A673 (cell line): ENCODE results near the gene STARD3.

ENCODE experiments used
- CTCF ChIP-seq: fragments of 300-800, 200-600 bp; sonication (generic); conservative IDR thresholded peaks from 2 replicates; pipeline ENCODE4 v1.5.1; 2017; ENCODE audit warnings: low read depth, mild to moderate bottlenecking, antibody characterized with exemption, low read length, moderate library complexity, mixed read lengths
- EZH2 ChIP-seq: fragments of 200-600 bp; sonication (generic); IDR thresholded peaks from 2 replicates; pipeline ENCODE4 v1.6.1; 2017; ENCODE audit warnings: borderline replicate concordance, low read depth, mild to moderate bottlenecking, mixed read lengths, antibody characterized with exemption, low read length; ENCODE audit not compliant: poor library complexity, severe bottlenecking

DNA sequence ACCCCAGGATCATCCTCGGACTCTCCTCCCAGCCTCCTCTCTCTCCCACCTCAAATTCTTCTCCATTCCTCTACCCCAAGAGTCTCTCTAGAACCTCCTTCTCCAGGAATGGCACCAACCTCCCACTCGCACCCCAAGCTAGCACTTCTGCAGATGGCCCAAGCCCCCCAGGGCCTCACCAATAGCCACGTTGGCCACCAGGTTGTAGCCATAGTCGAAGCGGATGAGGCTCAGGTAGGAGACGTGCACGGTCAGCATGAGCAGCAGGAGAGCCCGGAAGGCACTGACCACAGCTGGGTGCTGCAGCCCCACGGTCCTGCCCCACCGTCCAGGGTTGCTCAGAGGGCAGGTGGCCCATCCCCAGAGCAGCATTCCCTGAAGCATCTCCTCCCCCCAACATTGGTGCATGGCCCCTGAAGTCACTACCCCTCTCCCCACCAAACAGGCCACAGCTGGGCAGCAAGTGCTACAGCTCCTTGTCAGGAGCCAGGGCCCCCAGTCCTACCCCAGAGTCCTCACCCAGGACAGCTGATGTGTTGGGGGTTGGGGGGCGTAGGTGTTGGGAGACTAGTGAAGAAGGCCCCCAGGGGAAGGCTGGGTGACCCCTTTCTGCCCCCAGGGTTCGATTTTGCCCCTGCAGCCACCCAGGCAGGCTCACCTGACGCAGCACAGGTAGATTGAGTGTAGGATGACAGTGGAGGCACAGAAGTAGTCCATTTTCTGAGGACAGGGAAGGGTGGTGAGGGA is 36.6 kb downstream of the STARD3 start:
- TF ChIP-seq CTCF (no peak), EZH2 (no peak)
